HG03103 (cell line): ENCODE results near the gene BNIP3.
"Not testable (repeated sequence)": the region's sequence is repeated elsewhere in the genome, so short reads cannot be mapped to it uniquely, and the experiment has no call there.

ENCODE experiments used
- ATAC-seq: cut with Tn5 transposase; IDR thresholded peaks from one replicate; pipeline ENCODE4 v1.9.1; 2021; ENCODE audit warnings: low read depth; ENCODE audit not compliant: unreplicated experiment

BNIP3 gene

GRCh38 chr10:132003282-132003924 is 21.7 kb upstream of the BNIP3 start:
- no peak for ATAC-seq

- ATAC-seq = no peak
These were observed 20.3 kb upstream of the BNIP3 start for GRCh38 chr10:132002004-132002403.

GRCh38 chr10:132001238-132001972 is 19.7 kb upstream of the BNIP3 start:
- ATAC-seq = no peak

- no peak for ATAC-seq
These were observed 17.3 kb upstream of the BNIP3 start for GRCh38 chr10:131998845-131999681.

GRCh38 chr10:131998050-131998844 is 16.5 kb upstream of the BNIP3 start:
- ATAC-seq = no peak

GRCh38 chr10:131997366-131998049 is 15.8 kb upstream of the BNIP3 start:
- no peak for ATAC-seq

- ATAC-seq = no peak
These were observed 15.0 kb upstream of the BNIP3 start for GRCh38 chr10:131996466-131997365.

DNA sequence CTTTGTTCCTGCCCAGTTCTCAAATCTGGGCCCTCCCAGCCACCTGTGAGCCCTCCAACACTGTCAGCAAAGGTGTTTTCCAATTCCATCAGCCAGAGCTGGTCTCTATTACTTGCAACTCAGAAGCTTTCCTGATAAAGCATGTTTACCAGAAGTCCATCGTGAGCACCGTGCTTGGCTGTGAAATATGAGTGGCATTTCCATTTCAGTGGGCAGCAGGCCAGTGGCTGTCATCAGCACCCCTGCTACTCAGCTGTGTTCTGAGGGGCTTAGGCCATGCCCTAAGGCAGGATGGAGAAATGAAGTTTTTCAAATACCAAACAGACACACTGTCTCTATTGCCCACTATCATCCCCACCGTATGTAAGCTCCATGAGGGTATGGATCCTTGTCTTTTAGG is 12.7 kb upstream of the BNIP3 start:
- no peak for ATAC-seq

- no peak for ATAC-seq
These were observed 11.6 kb upstream of the BNIP3 start for GRCh38 chr10:131993275-131993674.

DNA sequence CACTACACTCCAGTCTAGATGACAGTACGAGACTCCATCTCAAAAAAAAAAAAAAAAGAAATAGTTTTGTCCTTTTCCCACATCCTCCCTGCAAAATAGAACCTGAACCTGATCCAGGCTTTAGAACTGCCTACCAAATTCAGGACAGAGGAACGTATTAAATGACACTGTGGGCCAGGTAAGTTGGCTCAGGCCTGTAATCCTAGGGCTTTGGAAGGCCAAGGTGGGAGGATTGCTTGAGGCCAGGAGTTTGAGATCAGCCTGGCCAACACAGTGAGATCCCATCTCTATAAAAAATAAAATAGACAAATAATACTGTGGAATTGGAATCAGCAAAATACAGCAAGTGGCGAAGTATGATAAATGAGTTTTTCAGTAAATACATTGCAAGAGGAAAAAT is 10.0 kb upstream of the BNIP3 start:
- ATAC-seq = no peak

GRCh38 chr10:131987786-131988185 is 6.1 kb upstream of the BNIP3 start:
- ATAC-seq = not testable (repeated sequence)

DNA sequence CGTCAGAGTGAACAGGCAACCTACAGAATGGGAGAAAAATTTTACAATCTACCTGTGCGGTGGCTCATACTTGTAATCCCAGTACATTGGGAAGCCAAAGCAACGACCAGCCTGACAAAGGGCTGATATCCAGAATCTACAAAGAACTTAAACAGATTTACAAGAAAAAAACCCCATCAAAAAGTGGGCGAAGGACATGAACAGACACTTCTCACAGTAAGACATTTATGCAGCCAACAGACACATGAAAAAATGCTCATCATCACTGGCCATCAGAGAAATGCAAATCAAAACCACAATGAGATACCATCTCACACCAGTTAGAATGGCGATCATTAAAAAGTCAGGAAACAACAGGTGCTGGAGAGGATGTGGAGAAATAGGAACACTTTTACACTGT is 5.6 kb upstream of the BNIP3 start:
- ATAC-seq = not testable (repeated sequence)

- not testable (repeated sequence) for ATAC-seq
These were observed 5.1 kb upstream of the BNIP3 start for GRCh38 chr10:131986851-131987250.

GRCh38 chr10:131983780-131984179 is 2.1 kb upstream of the BNIP3 start:
- ATAC-seq = no peak

- no peak for ATAC-seq
These were observed 1.1 kb upstream of the BNIP3 start for GRCh38 chr10:131982796-131983195.

- ATAC-seq = peak; percentile 20
These were observed 548 bp upstream of the BNIP3 start for GRCh38 chr10:131982185-131982756.

DNA sequence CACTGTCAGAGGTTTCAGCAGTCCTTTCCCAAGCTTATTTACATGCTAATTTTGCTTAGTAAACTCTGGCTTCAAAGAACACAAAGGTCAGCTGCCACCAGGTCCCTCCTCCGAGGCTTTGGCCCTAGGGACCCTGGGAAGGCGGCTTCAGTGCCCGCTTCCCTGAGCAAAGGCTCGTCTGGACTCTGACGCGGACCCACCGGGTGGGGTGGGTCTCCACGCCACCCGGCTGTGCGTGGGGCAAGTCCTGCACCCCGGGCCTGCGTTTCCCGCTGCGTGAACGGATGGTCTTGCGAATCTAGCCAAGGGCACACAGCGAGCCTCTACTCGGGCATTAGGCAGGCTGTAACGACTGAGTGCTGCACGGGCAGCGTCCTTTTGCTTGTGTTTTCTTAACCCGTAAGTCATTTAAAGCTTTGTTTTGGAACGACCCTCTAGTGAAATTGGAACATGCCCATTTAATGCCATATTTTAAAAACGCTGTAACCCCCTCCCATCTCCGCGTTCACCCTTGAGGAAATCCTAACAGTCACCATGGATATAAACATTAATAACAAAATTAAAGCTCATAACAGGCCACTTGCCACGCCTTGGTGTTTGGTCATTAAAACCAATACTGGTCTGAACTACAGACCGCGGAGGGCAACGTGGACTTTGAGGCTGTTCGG is 828 bp downstream of the BNIP3 start:
- ATAC-seq = no peak

DNA sequence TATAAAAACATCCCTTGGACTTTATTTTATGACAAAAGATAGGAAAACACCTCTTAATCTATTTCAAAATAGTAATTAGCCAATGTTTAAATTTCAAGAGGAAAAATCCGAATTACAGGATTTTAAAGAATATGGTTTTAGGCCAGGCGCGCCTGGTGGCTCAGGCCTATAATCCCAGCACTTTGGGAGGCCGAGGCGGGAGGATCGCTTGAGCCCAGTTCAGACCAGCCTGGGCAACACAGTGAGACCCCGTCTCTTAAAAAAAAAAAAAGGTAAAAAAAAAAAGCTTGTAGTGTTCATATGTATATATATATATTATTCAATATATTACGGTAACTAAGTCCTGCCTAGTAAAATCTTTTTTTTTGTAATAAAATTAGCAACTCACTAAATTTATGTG is 1.4 kb downstream of the BNIP3 start:
- no peak for ATAC-seq
